Sigmoid colon (tissue), 7 donors: Measurements from ENCODE around the gene ZDHHC9. TPM values are rescaled to one million over a fixed set of nuclear protein-coding genes. Genes with fewer than 3 reads are reported as not detected.

Experiments used
- DNase-seq: peaks from one replicate; pipeline ENCODE4 v3.0.0-alpha.2; 2019
- H3K27ac ChIP-seq, 4 donors: fragments of 200-600 bp; sonication (generic); one replicate each; pipeline ENCODE4 v1.5.1; 2016 to 2019; ENCODE audit warnings: mild to moderate bottlenecking in 1 of 4
- H3K27me3 ChIP-seq, 3 donors: fragments of 200-600 bp; sonication (generic); one replicate each; pipeline ENCODE4 v1.5.1; 2019; ENCODE audit warnings: mild to moderate bottlenecking in 1 of 3
- H3K36me3 ChIP-seq, 4 donors: fragments of 200-600 bp; sonication (generic); one replicate each; pipeline ENCODE4 v1.5.1; 2016 to 2019
- H3K4me1 ChIP-seq, 4 donors: fragments of 200-600 bp; sonication (generic); one replicate each; pipeline ENCODE4 v1.5.1; 2017 to 2019
- H3K4me3 ChIP-seq, 4 donors: fragments of 200-600 bp; sonication (generic); one replicate each; pipeline ENCODE4 v1.5.1; 2017 to 2019; ENCODE audit warnings: mild to moderate bottlenecking in 2 of 4, moderate library complexity in 1 of 4
- H3K9me3 ChIP-seq, 4 donors: fragments of 200-600 bp in 3 of 4; sonication (generic) in 3 of 4; one replicate each; pipeline versions ENCODE4 v1.5.1 to v1.6.1; 2013 to 2019
- CTCF ChIP-seq, 4 experiments: fragments of 450-650 bp in 3 of 4; fragments of 200-600 bp in 1 of 4; IDR thresholded peaks; one replicate each; pipeline ENCODE4 v1.5.1; 2016 to 2019; ENCODE audit warnings: antibody characterized with exemption in 4 of 4, mild to moderate bottlenecking in 3 of 4, moderate library complexity in 2 of 4
- EP300 ChIP-seq, 4 donors: sonication (generic); formaldehyde crosslinking; IDR thresholded peaks; one replicate each; pipeline ENCODE4 v1.6.1; 2017; ENCODE audit warnings: antibody characterized with exemption in 4 of 4
- POLR2A ChIP-seq, 2 donors: fragments of 450-650 bp; IDR thresholded peaks; one replicate each; pipeline ENCODE4 v1.6.1; 2016; ENCODE audit warnings: antibody characterized with exemption in 2 of 2, mild to moderate bottlenecking in 2 of 2, moderate library complexity in 2 of 2
- POLR2AphosphoS5 ChIP-seq, 4 donors: sonication (generic); formaldehyde crosslinking; IDR thresholded peaks; one replicate each; pipeline ENCODE4 v1.6.1; 2017; ENCODE audit warnings: antibody characterized with exemption in 4 of 4
- WGBS, 2 donors: extraction: QIAGEN DNeasy Blood & Tissue Kit; methylation state at CpG; one replicate each; pipeline ENCODE4 v1.1.7; 2013; 5-methylcytosine and 5-hydroxymethylcytosine counted together
- intact Hi-C: fragments of 100-400 bp; cut with DNase I; formaldehyde crosslinking; loops from one replicate; pipeline ENCODE4 v1.15.1; 2023
- polyA plus RNA-seq, 3 donors: library from polyadenylated mRNA; stranded (reverse); fragments of 200-250 nt; gene quantifications; one replicate each; pipeline ENCODE4 v1.2.3, GENCODE V29; 2013
- total RNA-seq, 4 donors: library from RNA; depleted of rRNA; stranded (reverse); fragments of >200 nt; gene quantifications; one replicate each; pipeline ENCODE4 v1.1.0, GENCODE V29; 2016
- donor health status: healthy with polysubstance abuse.
- donor health status: Bipolar disorder and iron deficiency.
- donor health status: healthy.

The ZDHHC9 gene
- total and polyA plus RNA-seq, 7 donors = 6.6 to 18.1 (median 13.0) TPM

- H3K36me3 ChIP-seq = no peaks in the 10 kb centered on the region
- H3K27ac ChIP-seq = no peak overlapping the region
- TF ChIP-seq POLR2A (IDR thresholded peaks at IDR 0.05) (no peak), EP300 (IDR thresholded peaks at IDR 0.05) (no peak), CTCF (IDR thresholded peaks at IDR 0.05) (no peak), POLR2AphosphoS5 (IDR thresholded peaks at IDR 0.05) (no peak)
These were observed 70.8 kb downstream of the ZDHHC9 start for GRCh38 chrX:129772796-129773431.

GRCh38 chrX:129771266-129771995 is 72.3 kb downstream of the ZDHHC9 start:
- no peaks in the 10 kb centered on the region for H3K36me3 ChIP-seq
- no peaks in the 10 kb centered on the region for H3K9me3 ChIP-seq
- WGBS, 2 donors = 70 to 84% methylated on average over 14 of the region's 14 CpGs

More at GRCh38 chrX:129772796-129773431, 70.8 kb downstream of the ZDHHC9 start:
- H3K4me1 ChIP-seq = no peaks in the 10 kb centered on the region
- intact Hi-C loops = no loop called here
- 31 to 42% methylated on average over 14 of the region's 14 CpGs for WGBS, 2 donors
- peak; percentile 78 for DNase-seq
- no peaks in the 10 kb centered on the region for H3K27me3 ChIP-seq
- no peak overlapping the region for H3K4me3 ChIP-seq
- H3K9me3 ChIP-seq = no peaks in the 10 kb centered on the region

GRCh38 chrX:129769467-129770154 is 74.1 kb downstream of the ZDHHC9 start:
- no peak for TF ChIP-seq POLR2A (IDR thresholded peaks at IDR 0.05)
- TF ChIP-seq CTCF (IDR thresholded peaks at IDR 0.05) = no peak
- TF ChIP-seq POLR2AphosphoS5 (IDR thresholded peaks at IDR 0.05) = no peak
- TF ChIP-seq EP300 (IDR thresholded peaks at IDR 0.05) = no peak
- Histone ChIP-seq H3K36me3 (no peaks in the 10 kb centered on the region), H3K4me3 (no peak overlapping the region), H3K4me1 (no peaks in the 10 kb centered on the region), H3K27ac (no peak overlapping the region), H3K27me3 (no peaks in the 10 kb centered on the region), H3K9me3 (no peaks in the 10 kb centered on the region)
- WGBS, 2 donors = 47 to 71% methylated on average over 9 of the region's 9 CpGs
- intact Hi-C loops = no loop called here
- DNase-seq = no peak

More at GRCh38 chrX:129771266-129771995, 72.3 kb downstream of the ZDHHC9 start:
- no peak for TF ChIP-seq POLR2A (IDR thresholded peaks at IDR 0.05)
- no peak for TF ChIP-seq POLR2AphosphoS5 (IDR thresholded peaks at IDR 0.05)
- TF ChIP-seq EP300 (IDR thresholded peaks at IDR 0.05) = no peak
- TF ChIP-seq CTCF (IDR thresholded peaks at IDR 0.05) = no peak
- DNase-seq = no peak
- intact Hi-C loops = no loop called here
- H3K4me3 ChIP-seq = no peak overlapping the region
- no peaks in the 10 kb centered on the region for H3K4me1 ChIP-seq
- no peak overlapping the region for H3K27ac ChIP-seq
- no peaks in the 10 kb centered on the region for H3K27me3 ChIP-seq

GRCh38 chrX:129768586-129769466 is 74.9 kb downstream of the ZDHHC9 start:
- H3K9me3 ChIP-seq = no peaks in the 10 kb centered on the region
- 77 to 88% methylated on average over 8 of the region's 8 CpGs for WGBS, 2 donors
- no peak for TF ChIP-seq POLR2A (IDR thresholded peaks at IDR 0.05)
- TF ChIP-seq POLR2AphosphoS5 (IDR thresholded peaks at IDR 0.05) = no peak
- no peak for TF ChIP-seq EP300 (IDR thresholded peaks at IDR 0.05)
- no peak for TF ChIP-seq CTCF (IDR thresholded peaks at IDR 0.05)
- H3K27ac ChIP-seq = no peak overlapping the region
- no peaks in the 10 kb centered on the region for H3K27me3 ChIP-seq
- no peaks in the 10 kb centered on the region for H3K36me3 ChIP-seq
- no peak overlapping the region for H3K4me3 ChIP-seq
- intact Hi-C loops = no loop called here
- no peak for DNase-seq
- H3K4me1 ChIP-seq = no peaks in the 10 kb centered on the region
